Stimulated activated CD4-positive, alpha-beta T cell treated with anti-CD3 and anti-CD28 coated beads, Interleukin-2, amount 100 ng/mL, for 4 hours (primary cell): ENCODE results near the gene TBX4.

ENCODE experiments used
- DNase-seq: peaks from one replicate; pipeline ENCODE4 v3.0.0-alpha.2; 2020; ENCODE audit warnings: low read depth

TBX4 gene

GRCh38 chr17:61452301-61453290 lies at the start of gene TBX4:
TBX4 (plus strand) TSS chr17:61452422; CDS start chr17:61456491, 4,069 bp downstream.
- DNase-seq: no peak

GRCh38 chr17:61402978-61403800 lies 49.0 kb upstream of the TBX4 start:
- DNase-seq: no peak

GRCh38 chr17:61403801-61404662 lies 48.2 kb upstream of the TBX4 start:
- no peak for DNase-seq

GRCh38 chr17:61404663-61404912 lies 47.6 kb upstream of the TBX4 start:
- no peak for DNase-seq

GRCh38 chr17:61404913-61405685 lies 47.1 kb upstream of the TBX4 start:
- no peak for DNase-seq

GRCh38 chr17:61405686-61406536 lies 46.3 kb upstream of the TBX4 start:
- no peak for DNase-seq

GRCh38 chr17:61406537-61406845 lies 45.7 kb upstream of the TBX4 start:
- no peak for DNase-seq

- no peak for DNase-seq
These were observed 45.0 kb upstream of the TBX4 start for GRCh38 chr17:61406971-61407911.

- DNase-seq: no peak
These were observed 43.8 kb upstream of the TBX4 start for GRCh38 chr17:61408151-61409041.

- DNase-seq: no peak
These were observed 42.7 kb upstream of the TBX4 start for GRCh38 chr17:61409301-61410112.

- peak; percentile 60 for DNase-seq
These were observed 41.8 kb upstream of the TBX4 start for GRCh38 chr17:61410141-61411010.

- DNase-seq: no peak
These were observed 41.3 kb upstream of the TBX4 start for GRCh38 chr17:61411011-61411260.

- no peak for DNase-seq
These were observed 40.7 kb upstream of the TBX4 start for GRCh38 chr17:61411261-61412142.

GRCh38 chr17:61412143-61412859 lies 39.9 kb upstream of the TBX4 start:
- peak; percentile 59 for DNase-seq
